HepG2 (cell line): ENCODE results near the gene DNAJB12. TPM values are rescaled to one million over a fixed set of nuclear protein-coding genes. Genes with fewer than 3 reads are reported as not detected.

Experiments
- ATF4 ChIP-seq, 2 experiments: fragments of 450-650 bp in 1 of 2; sonication (generic) in 1 of 2; formaldehyde crosslinking; IDR thresholded peaks; 2 replicates each; pipeline versions ENCODE4 v1.5.0 to v1.8.0; 2020 to 2022; ENCODE audit warnings: mild to moderate bottlenecking in 1 of 2, missing genetic modification reagents in 1 of 2
- BORCS8-MEF2B ChIP-seq: sonication (generic); formaldehyde crosslinking; IDR thresholded peaks from 2 replicates; pipeline ENCODE4 v1.8.0; 2022; ENCODE audit warnings: mild to moderate bottlenecking, missing genetic modification reagents
- DNMT1 ChIP-seq: sonication (generic); formaldehyde crosslinking; IDR thresholded peaks from 2 replicates; pipeline ENCODE4 v1.5.1; 2020; ENCODE audit warnings: mild to moderate bottlenecking, missing genetic modification reagents
- DNMT3B ChIP-seq: conservative IDR thresholded peaks from 2 replicates; pipeline ENCODE4 v1.6.1; 2016; ENCODE audit warnings: missing biosample characterization, control low read depth
- DPF2 ChIP-seq: sonication (generic); formaldehyde crosslinking; IDR thresholded peaks from 2 replicates; pipeline ENCODE4 v1.4.0; 2020; ENCODE audit warnings: mild to moderate bottlenecking, low read depth, missing genetic modification reagents, borderline replicate concordance
- ESRRA ChIP-seq: sonication (generic); formaldehyde crosslinking; IDR thresholded peaks from 2 replicates; pipeline ENCODE4 v1.5.1; 2020; ENCODE audit warnings: mild to moderate bottlenecking, low read depth, missing genetic modification reagents
- KDM1A ChIP-seq: IDR thresholded peaks from 2 replicates; pipeline ENCODE4 v1.6.1; 2016; ENCODE audit warnings: missing compliant biosample characterization
- MAZ ChIP-seq, 2 experiments: sonication (generic) in 1 of 2; formaldehyde crosslinking in 1 of 2; IDR thresholded peaks; 2 replicates each; pipeline versions ENCODE4 v1.5.0 to v1.6.1; 2012 to 2020; ENCODE audit warnings: low read depth in 2 of 2, mild to moderate bottlenecking in 2 of 2, borderline replicate concordance in 1 of 2, improper control_type of control experiment in 1 of 2, low read length in 1 of 2, missing genetic modification reagents in 1 of 2, moderate library complexity in 1 of 2
- NR3C1 ChIP-seq: sonication (generic); formaldehyde crosslinking; IDR thresholded peaks from 2 replicates; pipeline ENCODE4 v1.4.0; 2020; ENCODE audit warnings: missing genetic modification reagents
- PATZ1 ChIP-seq: sonication (generic); formaldehyde crosslinking; IDR thresholded peaks from 2 replicates; pipeline ENCODE4 v1.4.0; 2020; ENCODE audit warnings: missing genetic modification reagents
- SIX1 ChIP-seq: sonication (generic); formaldehyde crosslinking; IDR thresholded peaks from 2 replicates; pipeline ENCODE4 v1.4.0; 2020; ENCODE audit warnings: missing genetic modification reagents, borderline replicate concordance
- SNAI1 ChIP-seq: sonication (generic); formaldehyde crosslinking; IDR thresholded peaks from 2 replicates; pipeline ENCODE4 v1.5.0; 2020; ENCODE audit warnings: mild to moderate bottlenecking, missing genetic modification reagents, borderline replicate concordance
- SRY ChIP-seq: sonication (generic); formaldehyde crosslinking; IDR thresholded peaks from 2 replicates; pipeline ENCODE4 v1.8.0; 2022; ENCODE audit warnings: mild to moderate bottlenecking, missing genetic modification reagents
- TRIM24 ChIP-seq: sonication (generic); formaldehyde crosslinking; IDR thresholded peaks from 2 replicates; pipeline ENCODE4 v1.8.0; 2022; ENCODE audit warnings: mild to moderate bottlenecking, missing genetic modification reagents
- ZMAT3 ChIP-seq: sonication (generic); formaldehyde crosslinking; conservative IDR thresholded peaks from 2 replicates; pipeline ENCODE4 v1.7.0; 2021; ENCODE audit warnings: missing genetic modification reagents
- ZNF446 ChIP-seq: sonication (generic); formaldehyde crosslinking; IDR thresholded peaks from 2 replicates; pipeline ENCODE4 v1.5.0; 2020; ENCODE audit warnings: mild to moderate bottlenecking, missing genetic modification reagents
- ZNF768 ChIP-seq: sonication (generic); formaldehyde crosslinking; IDR thresholded peaks from 2 replicates; pipeline ENCODE4 v1.4.0; 2020; ENCODE audit warnings: missing genetic modification reagents
- ZNF772 ChIP-seq: sonication (generic); formaldehyde crosslinking; IDR thresholded peaks from 2 replicates; pipeline ENCODE4 v1.5.0; 2020; ENCODE audit warnings: mild to moderate bottlenecking, missing genetic modification reagents
- polyA plus RNA-seq, 8 experiments: library from polyadenylated mRNA; depleted of rRNA in 3 of 8; stranded (reverse) in 7 of 8; unstranded in 1 of 8; fragments of >200 nt; fragmentation: Illumina TruSeq in 4 of 8; extraction: Trizol in 4 of 8; gene quantifications; 2 replicates each; pipeline versions ENCODE4 v1.2.1 to v1.2.3, GENCODE V29; 2011 to 2016; ENCODE audit warnings: low read depth in 4 of 8, missing spikeins in 1 of 8, mixed read lengths in 1 of 8; ENCODE audit not compliant: insufficient read depth in 1 of 8
- total RNA-seq, 5 experiments: library from RNA; depleted of rRNA; stranded (reverse); fragments of >200 nt; fragmentation: Illumina TruSeq; extraction: Trizol; gene quantifications; 2 replicates each; pipeline ENCODE4 v1.2.3, GENCODE V29; 2016; ENCODE audit warnings: low read depth in 1 of 5
- TF ChIP-seq, protein P1 (sequence below), 2 experiments: IDR thresholded peaks; 2 replicates each; pipeline ENCODE4 v1.6.1; 2011 to 2012; ENCODE audit warnings: low read length in 2 of 2, borderline replicate concordance in 1 of 2, low read depth in 1 of 2, mild to moderate bottlenecking in 1 of 2, moderate library complexity in 1 of 2
- TF ChIP-seq, protein P2 (sequence below): sonication (generic); formaldehyde crosslinking; IDR thresholded peaks from 2 replicates; pipeline ENCODE4 v1.5.0; 2020; ENCODE audit warnings: missing genetic modification reagents
- TF ChIP-seq, protein P3 (sequence below): IDR thresholded peaks from 2 replicates; pipeline ENCODE4 v1.6.1; 2016; ENCODE audit warnings: low read depth, borderline replicate concordance

The DNAJB12 gene
- total and polyA plus RNA-seq, 2 of the 13 experiments (the other 11 are each of a cell fraction or from before 2014, with no cell fraction given) = 10.8 to 18.2 TPM

DNA sequence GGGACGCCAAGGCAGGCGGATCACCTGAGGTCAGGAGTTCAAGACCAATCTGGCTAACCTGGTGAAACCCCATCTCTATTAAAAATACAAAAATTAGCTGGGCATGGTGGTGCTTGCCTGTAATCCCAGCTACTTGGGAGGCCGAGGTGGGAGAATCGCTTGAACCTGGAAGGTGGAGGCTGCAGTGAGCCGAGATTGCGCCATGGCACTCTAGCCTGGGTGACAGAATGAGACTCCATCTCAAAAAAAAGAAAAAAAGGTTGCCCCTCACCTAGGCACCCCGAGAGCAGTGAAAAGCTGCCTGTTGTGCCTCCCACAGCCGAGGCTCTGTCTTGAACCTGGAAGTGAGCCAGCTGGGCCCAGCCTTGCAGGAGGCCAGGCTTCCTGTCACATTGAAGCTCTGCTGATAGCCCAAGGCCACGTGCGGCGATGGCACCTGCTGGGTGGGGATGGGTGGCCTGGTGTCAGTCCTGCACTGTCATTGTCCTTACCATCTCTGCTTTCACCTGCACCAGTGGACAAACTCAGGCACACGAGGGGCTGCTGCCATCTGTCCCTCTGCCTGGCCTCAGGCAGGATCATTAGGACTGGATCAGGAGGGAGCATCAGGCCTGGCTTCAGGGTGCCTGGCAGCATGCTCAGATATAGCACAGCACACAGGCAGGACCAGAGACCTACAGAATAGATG lies 37.8 kb downstream of the DNAJB12 start (continued):
- TF ChIP-seq MAZ (IDR thresholded peaks at IDR 0.05; ENCODE audit: borderline replicate concordance, low read depth, low read length) (no peak), MAZ (CRISPR knock-in tag; IDR thresholded peaks at IDR 0.05; ENCODE audit: low read depth) (peak; percentile 73; the same call in 1 of the 2 replicates), DNMT1 (CRISPR knock-in tag) (0 out of 2 replicates have a peak, but pooled peaks have one; percentile 39), TRIM24 (peak; percentile 71; the same call in 1 of the 2 replicates), NR3C1 (CRISPR knock-in tag) (no peak), SIX1 (CRISPR knock-in tag) (no peak), SRY (CRISPR knock-in tag) (peak; percentile 79), ZNF768 (CRISPR knock-in tag) (peak; percentile 93), SNAI1 (CRISPR knock-in tag) (peak; percentile 66; the same call in 1 of the 2 replicates), PATZ1 (CRISPR knock-in tag) (peak; percentile 83), ZNF446 (CRISPR knock-in tag) (no peak), DPF2 (CRISPR knock-in tag) (no peak), ATF4 (CRISPR knock-in tag; IDR thresholded peaks at IDR 0.05) (peak in 1 of 2 experiments; percentile 82; a peak in 2 of 4 replicates), KDM1A (CRISPR knock-in tag) (peak; percentile 75), BORCS8-MEF2B (CRISPR knock-in tag) (peak; percentile 52; the same call in 1 of the 2 replicates), ZNF772 (peak; percentile 85), ZMAT3 (CRISPR knock-in tag) (peak; percentile 74; the same call in 1 of the 2 replicates), ESRRA (CRISPR knock-in tag) (peak; percentile 74; the same call in 1 of the 2 replicates), DNMT3B (CRISPR knock-in tag) (peak; percentile 90; the same call in 1 of the 2 replicates)
- TF ChIP-seq, protein P1, sequence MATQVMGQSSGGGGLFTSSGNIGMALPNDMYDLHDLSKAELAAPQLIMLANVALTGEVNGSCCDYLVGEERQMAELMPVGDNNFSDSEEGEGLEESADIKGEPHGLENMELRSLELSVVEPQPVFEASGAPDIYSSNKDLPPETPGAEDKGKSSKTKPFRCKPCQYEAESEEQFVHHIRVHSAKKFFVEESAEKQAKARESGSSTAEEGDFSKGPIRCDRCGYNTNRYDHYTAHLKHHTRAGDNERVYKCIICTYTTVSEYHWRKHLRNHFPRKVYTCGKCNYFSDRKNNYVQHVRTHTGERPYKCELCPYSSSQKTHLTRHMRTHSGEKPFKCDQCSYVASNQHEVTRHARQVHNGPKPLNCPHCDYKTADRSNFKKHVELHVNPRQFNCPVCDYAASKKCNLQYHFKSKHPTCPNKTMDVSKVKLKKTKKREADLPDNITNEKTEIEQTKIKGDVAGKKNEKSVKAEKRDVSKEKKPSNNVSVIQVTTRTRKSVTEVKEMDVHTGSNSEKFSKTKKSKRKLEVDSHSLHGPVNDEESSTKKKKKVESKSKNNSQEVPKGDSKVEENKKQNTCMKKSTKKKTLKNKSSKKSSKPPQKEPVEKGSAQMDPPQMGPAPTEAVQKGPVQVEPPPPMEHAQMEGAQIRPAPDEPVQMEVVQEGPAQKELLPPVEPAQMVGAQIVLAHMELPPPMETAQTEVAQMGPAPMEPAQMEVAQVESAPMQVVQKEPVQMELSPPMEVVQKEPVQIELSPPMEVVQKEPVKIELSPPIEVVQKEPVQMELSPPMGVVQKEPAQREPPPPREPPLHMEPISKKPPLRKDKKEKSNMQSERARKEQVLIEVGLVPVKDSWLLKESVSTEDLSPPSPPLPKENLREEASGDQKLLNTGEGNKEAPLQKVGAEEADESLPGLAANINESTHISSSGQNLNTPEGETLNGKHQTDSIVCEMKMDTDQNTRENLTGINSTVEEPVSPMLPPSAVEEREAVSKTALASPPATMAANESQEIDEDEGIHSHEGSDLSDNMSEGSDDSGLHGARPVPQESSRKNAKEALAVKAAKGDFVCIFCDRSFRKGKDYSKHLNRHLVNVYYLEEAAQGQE (IDR thresholded peaks at IDR 0.05; ENCODE audit: borderline replicate concordance in 1 of 2, low read depth in 1 of 2, low read length in 2 of 2) = no peak
- TF ChIP-seq, protein P2, sequence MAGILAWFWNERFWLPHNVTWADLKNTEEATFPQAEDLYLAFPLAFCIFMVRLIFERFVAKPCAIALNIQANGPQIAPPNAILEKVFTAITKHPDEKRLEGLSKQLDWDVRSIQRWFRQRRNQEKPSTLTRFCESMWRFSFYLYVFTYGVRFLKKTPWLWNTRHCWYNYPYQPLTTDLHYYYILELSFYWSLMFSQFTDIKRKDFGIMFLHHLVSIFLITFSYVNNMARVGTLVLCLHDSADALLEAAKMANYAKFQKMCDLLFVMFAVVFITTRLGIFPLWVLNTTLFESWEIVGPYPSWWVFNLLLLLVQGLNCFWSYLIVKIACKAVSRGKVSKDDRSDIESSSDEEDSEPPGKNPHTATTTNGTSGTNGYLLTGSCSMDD (CRISPR knock-in tag) = no peak
- TF ChIP-seq, protein P3, sequence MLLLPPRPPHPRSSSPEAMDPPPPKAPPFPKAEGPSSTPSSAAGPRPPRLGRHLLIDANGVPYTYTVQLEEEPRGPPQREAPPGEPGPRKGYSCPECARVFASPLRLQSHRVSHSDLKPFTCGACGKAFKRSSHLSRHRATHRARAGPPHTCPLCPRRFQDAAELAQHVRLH (CRISPR knock-in tag) = peak; percentile 92; the same call in 1 of the 2 replicates
